GM23248 (cell line): ENCODE data around the gene CRYM.

Experiments
- EZH2 ChIP-seq: fragments of 200-600 bp; sonication (generic); IDR thresholded peaks from 2 replicates; pipeline ENCODE4 v1.6.1; 2018; ENCODE audit warnings: antibody characterized with exemption, mild to moderate bottlenecking; ENCODE audit not compliant: insufficient read depth, poor library complexity, severe bottlenecking
- EZH2phosphoT487 ChIP-seq: fragments of 200-600 bp; sonication (generic); IDR thresholded peaks from 2 replicates; pipeline ENCODE4 v1.6.1; 2018; ENCODE audit warnings: antibody characterized with exemption, moderate library complexity, mild to moderate bottlenecking, low read depth; ENCODE audit not compliant: insufficient read depth

DNA sequence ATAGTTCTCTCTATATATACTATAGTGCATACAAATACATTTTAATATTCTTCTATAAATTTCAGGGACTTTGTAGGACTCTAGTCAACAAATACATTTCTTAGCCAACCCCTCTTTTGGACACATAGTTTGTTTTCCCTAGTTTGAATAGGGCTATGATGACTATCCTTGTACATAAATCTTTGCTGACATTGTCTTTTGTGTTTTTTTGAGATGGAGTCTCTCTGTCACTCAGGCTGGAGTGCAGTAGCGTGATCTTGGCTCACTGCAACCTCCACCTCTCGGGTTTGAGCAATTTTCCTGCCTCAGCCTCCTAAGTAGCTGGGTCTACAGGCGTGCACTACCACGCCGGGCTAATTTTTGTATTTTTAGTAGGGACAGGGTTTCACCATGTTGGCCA, 41.3 kb downstream of the CRYM start:
- TF ChIP-seq EZH2 (no peak), EZH2phosphoT487 (no peak)
